HEK293 (cell line): ENCODE measurements around the gene HPCAL1.

Experiments used
- CTCF ChIA-PET: fragments of 350-600 bp; formaldehyde crosslinking; extraction: SDS; loops from one replicate; lab custom pipeline; 2021; ENCODE audit warnings: antibody characterized with exemption; lab: Yijun Ruan, JAX
- POLR2A ChIA-PET: fragments of 300-600 bp; formaldehyde crosslinking; extraction: SDS; loops from one replicate; lab custom pipeline; 2020; ENCODE audit warnings: antibody characterized with exemption, inconsistent platforms; lab: Yijun Ruan, JAX
- H3K27ac ChIP-seq: fragments of 200-500 bp; sonication (Bioruptor generic); 2 replicates; pipeline ENCODE4 v1.5.1; 2014; ENCODE audit warnings: low read depth, low read length, control low read depth, inconsistent platforms; ENCODE audit errors: extremely low read depth
- H3K36me3 ChIP-seq, 2 experiments: fragments of 200-500 bp in 1 of 2; sonication (Bioruptor generic) in 1 of 2; 1 replicate in 1 of 2; 2 replicates in 1 of 2; pipeline ENCODE4 v1.5.1; 2014 to 2017; ENCODE audit warnings: inconsistent platforms in 2 of 2, low read length in 2 of 2; ENCODE audit not compliant: control insufficient read depth in 2 of 2, insufficient read depth in 1 of 2
- H3K4me1 ChIP-seq: fragments of 200-500 bp; sonication (Bioruptor generic); 2 replicates; pipeline ENCODE4 v1.5.1; 2014; ENCODE audit warnings: mild to moderate bottlenecking, low read length, inconsistent platforms; ENCODE audit not compliant: control insufficient read depth, insufficient read depth
- H3K4me3 ChIP-seq: 2 replicates; pipeline ENCODE4 v1.5.1; 2011; ENCODE audit warnings: low read depth, mild to moderate bottlenecking, control low read depth, low read length, moderate library complexity
- H3K9me3 ChIP-seq: fragments of 200-500 bp; sonication (Bioruptor generic); 2 replicates; pipeline ENCODE4 v1.5.1; 2014; ENCODE audit warnings: low read depth, low read length, inconsistent platforms; ENCODE audit not compliant: control insufficient read depth, insufficient read depth
- ZBTB48 ChIP-seq: fragments of 450-650 bp; formaldehyde crosslinking; IDR thresholded peaks from 2 replicates; pipeline ENCODE4 v1.5.1; 2016; ENCODE audit warnings: missing biosample characterization, missing genetic modification characterization
- ZBTB7A ChIP-seq: fragments of 450-650 bp; formaldehyde crosslinking; IDR thresholded peaks from 2 replicates; pipeline ENCODE4 v1.5.1; 2016; ENCODE audit warnings: low read depth, missing biosample characterization, missing genetic modification characterization
- ZNF416 ChIP-seq: fragments of 450-650 bp; formaldehyde crosslinking; IDR thresholded peaks from 2 replicates; pipeline ENCODE4 v1.5.1; 2016; ENCODE audit warnings: missing biosample characterization, missing genetic modification characterization
- ZNF514 ChIP-seq: fragments of 450-650 bp; formaldehyde crosslinking; IDR thresholded peaks from 2 replicates; pipeline ENCODE4 v1.5.1; 2016; ENCODE audit warnings: missing biosample characterization, missing genetic modification characterization
- ZNF555 ChIP-seq: fragments of 450-650 bp; formaldehyde crosslinking; conservative IDR thresholded peaks from 2 replicates; pipeline ENCODE4 v1.5.1; 2017; ENCODE audit warnings: missing biosample characterization, mild to moderate bottlenecking, missing genetic modification characterization, inconsistent platforms
- ZNF654 ChIP-seq: fragments of 450-650 bp; formaldehyde crosslinking; IDR thresholded peaks from 2 replicates; pipeline ENCODE4 v1.5.1; 2016; ENCODE audit warnings: low read depth, missing biosample characterization, missing genetic modification characterization
- ZNF664 ChIP-seq: fragments of 450-650 bp; formaldehyde crosslinking; IDR thresholded peaks from 2 replicates; pipeline ENCODE4 v1.5.1; 2016; ENCODE audit warnings: missing biosample characterization, missing genetic modification characterization
- ZNF777 ChIP-seq: fragments of 450-650 bp; formaldehyde crosslinking; IDR thresholded peaks from 2 replicates; pipeline ENCODE4 v1.5.1; 2017; ENCODE audit warnings: missing biosample characterization, missing genetic modification characterization, borderline replicate concordance
- TF ChIP-seq, protein P1 (sequence below): fragments of 450-650 bp; formaldehyde crosslinking; IDR thresholded peaks from 2 replicates; pipeline ENCODE4 v1.5.1; 2016; ENCODE audit warnings: missing biosample characterization, missing genetic modification characterization
- TF ChIP-seq, protein P2 (sequence below): fragments of 450-650 bp; formaldehyde crosslinking; IDR thresholded peaks from 2 replicates; pipeline ENCODE4 v1.5.1; 2016; ENCODE audit warnings: missing biosample characterization, missing genetic modification characterization
- TF ChIP-seq, protein P3 (sequence below): fragments of 450-650 bp; formaldehyde crosslinking; IDR thresholded peaks from 2 replicates; pipeline ENCODE4 v1.5.1; 2016; ENCODE audit warnings: missing biosample characterization, missing genetic modification characterization
- TF ChIP-seq, protein P4 (sequence below): fragments of 450-650 bp; formaldehyde crosslinking; conservative IDR thresholded peaks from 2 replicates; pipeline ENCODE4 v1.5.1; 2016; ENCODE audit warnings: low read depth, missing biosample characterization, missing genetic modification characterization
- TF ChIP-seq, protein P5 (sequence below): IDR thresholded peaks from 2 replicates; pipeline ENCODE4 v1.6.1; 2011; ENCODE audit warnings: mild to moderate bottlenecking, low read depth, low read length, borderline replicate concordance

HPCAL1 gene

DNA sequence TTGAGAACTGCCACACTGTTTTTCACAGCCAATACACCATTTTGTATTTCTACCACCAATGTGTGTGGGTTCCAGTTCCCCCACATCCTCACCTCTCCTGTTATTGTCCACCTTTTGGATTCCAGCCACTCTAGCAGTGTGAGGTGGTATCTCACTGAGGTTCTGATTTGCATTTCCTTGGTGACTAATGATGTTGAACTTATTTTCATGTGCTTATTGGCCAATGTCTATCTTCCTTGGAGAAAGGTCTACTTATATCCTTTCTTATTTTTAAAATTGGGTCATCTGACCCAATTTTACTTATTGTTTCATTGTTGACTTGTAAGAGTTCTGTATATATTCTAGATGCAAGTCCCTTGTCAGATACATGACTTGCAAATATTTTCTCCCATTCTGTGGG is 9.1 kb upstream of the HPCAL1 start:
- H3K4me1 ChIP-seq = no peaks in the 10 kb centered on the region
- H3K9me3 ChIP-seq = no peaks in the 10 kb centered on the region
- POLR2A ChIA-PET = no interaction called here
- no peak overlapping the region for H3K4me3 ChIP-seq
- TF ChIP-seq ZBTB7A (no peak), ZNF416 (tag by site-specific recombination) (no peak), ZNF777 (tag by site-specific recombination) (no peak), ZBTB48 (tag by site-specific recombination) (no peak), ZNF514 (tag by site-specific recombination) (no peak), ZNF654 (tag by site-specific recombination) (no peak), ZNF664 (tag by site-specific recombination) (no peak), ZNF555 (tag by site-specific recombination) (no peak)
- TF ChIP-seq, protein P1, sequence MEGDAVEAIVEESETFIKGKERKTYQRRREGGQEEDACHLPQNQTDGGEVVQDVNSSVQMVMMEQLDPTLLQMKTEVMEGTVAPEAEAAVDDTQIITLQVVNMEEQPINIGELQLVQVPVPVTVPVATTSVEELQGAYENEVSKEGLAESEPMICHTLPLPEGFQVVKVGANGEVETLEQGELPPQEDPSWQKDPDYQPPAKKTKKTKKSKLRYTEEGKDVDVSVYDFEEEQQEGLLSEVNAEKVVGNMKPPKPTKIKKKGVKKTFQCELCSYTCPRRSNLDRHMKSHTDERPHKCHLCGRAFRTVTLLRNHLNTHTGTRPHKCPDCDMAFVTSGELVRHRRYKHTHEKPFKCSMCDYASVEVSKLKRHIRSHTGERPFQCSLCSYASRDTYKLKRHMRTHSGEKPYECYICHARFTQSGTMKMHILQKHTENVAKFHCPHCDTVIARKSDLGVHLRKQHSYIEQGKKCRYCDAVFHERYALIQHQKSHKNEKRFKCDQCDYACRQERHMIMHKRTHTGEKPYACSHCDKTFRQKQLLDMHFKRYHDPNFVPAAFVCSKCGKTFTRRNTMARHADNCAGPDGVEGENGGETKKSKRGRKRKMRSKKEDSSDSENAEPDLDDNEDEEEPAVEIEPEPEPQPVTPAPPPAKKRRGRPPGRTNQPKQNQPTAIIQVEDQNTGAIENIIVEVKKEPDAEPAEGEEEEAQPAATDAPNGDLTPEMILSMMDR (tag by site-specific recombination) = no peak
- TF ChIP-seq, protein P2, sequence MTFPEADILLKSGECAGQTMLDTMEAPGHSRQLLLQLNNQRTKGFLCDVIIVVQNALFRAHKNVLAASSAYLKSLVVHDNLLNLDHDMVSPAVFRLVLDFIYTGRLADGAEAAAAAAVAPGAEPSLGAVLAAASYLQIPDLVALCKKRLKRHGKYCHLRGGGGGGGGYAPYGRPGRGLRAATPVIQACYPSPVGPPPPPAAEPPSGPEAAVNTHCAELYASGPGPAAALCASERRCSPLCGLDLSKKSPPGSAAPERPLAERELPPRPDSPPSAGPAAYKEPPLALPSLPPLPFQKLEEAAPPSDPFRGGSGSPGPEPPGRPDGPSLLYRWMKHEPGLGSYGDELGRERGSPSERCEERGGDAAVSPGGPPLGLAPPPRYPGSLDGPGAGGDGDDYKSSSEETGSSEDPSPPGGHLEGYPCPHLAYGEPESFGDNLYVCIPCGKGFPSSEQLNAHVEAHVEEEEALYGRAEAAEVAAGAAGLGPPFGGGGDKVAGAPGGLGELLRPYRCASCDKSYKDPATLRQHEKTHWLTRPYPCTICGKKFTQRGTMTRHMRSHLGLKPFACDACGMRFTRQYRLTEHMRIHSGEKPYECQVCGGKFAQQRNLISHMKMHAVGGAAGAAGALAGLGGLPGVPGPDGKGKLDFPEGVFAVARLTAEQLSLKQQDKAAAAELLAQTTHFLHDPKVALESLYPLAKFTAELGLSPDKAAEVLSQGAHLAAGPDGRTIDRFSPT (tag by site-specific recombination) = no peak
- TF ChIP-seq, protein P3, sequence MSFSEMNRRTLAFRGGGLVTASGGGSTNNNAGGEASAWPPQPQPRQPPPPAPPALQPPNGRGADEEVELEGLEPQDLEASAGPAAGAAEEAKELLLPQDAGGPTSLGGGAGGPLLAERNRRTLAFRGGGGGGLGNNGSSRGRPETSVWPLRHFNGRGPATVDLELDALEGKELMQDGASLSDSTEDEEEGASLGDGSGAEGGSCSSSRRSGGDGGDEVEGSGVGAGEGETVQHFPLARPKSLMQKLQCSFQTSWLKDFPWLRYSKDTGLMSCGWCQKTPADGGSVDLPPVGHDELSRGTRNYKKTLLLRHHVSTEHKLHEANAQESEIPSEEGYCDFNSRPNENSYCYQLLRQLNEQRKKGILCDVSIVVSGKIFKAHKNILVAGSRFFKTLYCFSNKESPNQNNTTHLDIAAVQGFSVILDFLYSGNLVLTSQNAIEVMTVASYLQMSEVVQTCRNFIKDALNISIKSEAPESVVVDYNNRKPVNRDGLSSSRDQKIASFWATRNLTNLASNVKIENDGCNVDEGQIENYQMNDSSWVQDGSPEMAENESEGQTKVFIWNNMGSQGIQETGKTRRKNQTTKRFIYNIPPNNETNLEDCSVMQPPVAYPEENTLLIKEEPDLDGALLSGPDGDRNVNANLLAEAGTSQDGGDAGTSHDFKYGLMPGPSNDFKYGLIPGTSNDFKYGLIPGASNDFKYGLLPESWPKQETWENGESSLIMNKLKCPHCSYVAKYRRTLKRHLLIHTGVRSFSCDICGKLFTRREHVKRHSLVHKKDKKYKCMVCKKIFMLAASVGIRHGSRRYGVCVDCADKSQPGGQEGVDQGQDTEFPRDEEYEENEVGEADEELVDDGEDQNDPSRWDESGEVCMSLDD = no peak
- TF ChIP-seq, protein P4, sequence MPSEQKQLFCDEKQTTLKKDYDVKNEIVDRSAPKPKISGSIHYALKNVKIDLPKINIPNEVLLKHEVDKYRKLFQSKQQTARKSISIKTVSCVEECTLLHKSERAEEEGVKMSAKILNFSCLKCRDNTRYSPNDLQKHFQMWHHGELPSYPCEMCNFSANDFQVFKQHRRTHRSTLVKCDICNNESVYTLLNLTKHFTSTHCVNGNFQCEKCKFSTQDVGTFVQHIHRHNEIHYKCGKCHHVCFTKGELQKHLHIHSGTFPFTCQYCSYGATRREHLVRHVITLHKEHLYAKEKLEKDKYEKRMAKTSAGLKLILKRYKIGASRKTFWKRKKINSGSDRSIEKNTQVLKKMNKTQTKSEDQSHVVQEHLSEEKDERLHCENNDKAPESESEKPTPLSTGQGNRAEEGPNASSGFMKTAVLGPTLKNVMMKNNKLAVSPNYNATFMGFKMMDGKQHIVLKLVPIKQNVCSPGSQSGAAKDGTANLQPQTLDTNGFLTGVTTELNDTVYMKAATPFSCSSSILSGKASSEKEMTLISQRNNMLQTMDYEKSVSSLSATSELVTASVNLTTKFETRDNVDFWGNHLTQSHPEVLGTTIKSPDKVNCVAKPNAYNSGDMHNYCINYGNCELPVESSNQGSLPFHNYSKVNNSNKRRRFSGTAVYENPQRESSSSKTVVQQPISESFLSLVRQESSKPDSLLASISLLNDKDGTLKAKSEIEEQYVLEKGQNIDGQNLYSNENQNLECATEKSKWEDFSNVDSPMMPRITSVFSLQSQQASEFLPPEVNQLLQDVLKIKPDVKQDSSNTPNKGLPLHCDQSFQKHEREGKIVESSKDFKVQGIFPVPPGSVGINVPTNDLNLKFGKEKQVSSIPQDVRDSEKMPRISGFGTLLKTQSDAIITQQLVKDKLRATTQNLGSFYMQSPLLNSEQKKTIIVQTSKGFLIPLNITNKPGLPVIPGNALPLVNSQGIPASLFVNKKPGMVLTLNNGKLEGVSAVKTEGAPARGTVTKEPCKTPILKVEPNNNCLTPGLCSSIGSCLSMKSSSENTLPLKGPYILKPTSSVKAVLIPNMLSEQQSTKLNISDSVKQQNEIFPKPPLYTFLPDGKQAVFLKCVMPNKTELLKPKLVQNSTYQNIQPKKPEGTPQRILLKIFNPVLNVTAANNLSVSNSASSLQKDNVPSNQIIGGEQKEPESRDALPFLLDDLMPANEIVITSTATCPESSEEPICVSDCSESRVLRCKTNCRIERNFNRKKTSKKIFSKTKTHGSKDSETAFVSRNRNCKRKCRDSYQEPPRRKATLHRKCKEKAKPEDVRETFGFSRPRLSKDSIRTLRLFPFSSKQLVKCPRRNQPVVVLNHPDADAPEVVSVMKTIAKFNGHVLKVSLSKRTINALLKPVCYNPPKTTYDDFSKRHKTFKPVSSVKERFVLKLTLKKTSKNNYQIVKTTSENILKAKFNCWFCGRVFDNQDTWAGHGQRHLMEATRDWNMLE (tag by site-specific recombination) = no peak
- TF ChIP-seq, protein P5, sequence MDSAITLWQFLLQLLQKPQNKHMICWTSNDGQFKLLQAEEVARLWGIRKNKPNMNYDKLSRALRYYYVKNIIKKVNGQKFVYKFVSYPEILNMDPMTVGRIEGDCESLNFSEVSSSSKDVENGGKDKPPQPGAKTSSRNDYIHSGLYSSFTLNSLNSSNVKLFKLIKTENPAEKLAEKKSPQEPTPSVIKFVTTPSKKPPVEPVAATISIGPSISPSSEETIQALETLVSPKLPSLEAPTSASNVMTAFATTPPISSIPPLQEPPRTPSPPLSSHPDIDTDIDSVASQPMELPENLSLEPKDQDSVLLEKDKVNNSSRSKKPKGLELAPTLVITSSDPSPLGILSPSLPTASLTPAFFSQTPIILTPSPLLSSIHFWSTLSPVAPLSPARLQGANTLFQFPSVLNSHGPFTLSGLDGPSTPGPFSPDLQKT = no peak
- H3K27ac ChIP-seq = no peak overlapping the region
- H3K36me3 ChIP-seq = no peaks in the 10 kb centered on the region
- CTCF ChIA-PET = no interaction called here
